T follicular helper cell (primary cell): Measurements from ENCODE around the gene MEIS2.

Source experiments
- DNase-seq: peaks from one replicate; pipeline ENCODE4 v3.0.0-alpha.2; 2020; ENCODE audit warnings: low read depth

Gene MEIS2

GRCh38 chr15:36901012-36901411 is 199.3 kb downstream of the MEIS2 start:
- DNase-seq = no peak

- no peak for DNase-seq
Observed at GRCh38 chr15:36899696-36900095, 200.7 kb downstream of the MEIS2 start.

GRCh38 chr15:36898536-36899126 is 201.7 kb downstream of the MEIS2 start:
- no peak for DNase-seq

- no peak for DNase-seq
Observed at GRCh38 chr15:36897834-36898233, 202.5 kb downstream of the MEIS2 start.

GRCh38 chr15:36896949-36897348 is 203.4 kb downstream of the MEIS2 start:
- no peak for DNase-seq

GRCh38 chr15:36894075-36894474 is 206.3 kb downstream of the MEIS2 start:
- DNase-seq = no peak

GRCh38 chr15:36893276-36893675 is 207.1 kb downstream of the MEIS2 start:
- no peak for DNase-seq

GRCh38 chr15:36888011-36888992 is 212.0 kb downstream of the MEIS2 start:
- no peak for DNase-seq

GRCh38 chr15:36887214-36887961 is 213.0 kb downstream of the MEIS2 start:
- no peak for DNase-seq

- no peak for DNase-seq
Observed at GRCh38 chr15:36886701-36887100, 213.6 kb downstream of the MEIS2 start.

- DNase-seq = no peak
Observed at GRCh38 chr15:36886191-36886590, 214.2 kb downstream of the MEIS2 start.

GRCh38 chr15:36885771-36886170 is 214.6 kb downstream of the MEIS2 start:
- no peak for DNase-seq

- no peak for DNase-seq
Observed at GRCh38 chr15:36884936-36885635, 215.3 kb downstream of the MEIS2 start.

GRCh38 chr15:36884518-36884875 is 215.9 kb downstream of the MEIS2 start:
- no peak for DNase-seq

- peak; percentile 27 for DNase-seq
Observed at GRCh38 chr15:36883713-36884517, 216.4 kb downstream of the MEIS2 start.

GRCh38 chr15:36882487-36883131 is 217.7 kb downstream of the MEIS2 start:
- no peak for DNase-seq

GRCh38 chr15:36882056-36882455 is 218.3 kb downstream of the MEIS2 start:
- no peak for DNase-seq

GRCh38 chr15:36881516-36881915 is 218.8 kb downstream of the MEIS2 start:
- no peak for DNase-seq

GRCh38 chr15:36880913-36881460 is 219.4 kb downstream of the MEIS2 start:
- no peak for DNase-seq

- DNase-seq = no peak
Observed at GRCh38 chr15:36880224-36880912, 220.0 kb downstream of the MEIS2 start.
